Measurements from ENCODE around the gene ABCG1.

ABCG1 gene

DNA sequence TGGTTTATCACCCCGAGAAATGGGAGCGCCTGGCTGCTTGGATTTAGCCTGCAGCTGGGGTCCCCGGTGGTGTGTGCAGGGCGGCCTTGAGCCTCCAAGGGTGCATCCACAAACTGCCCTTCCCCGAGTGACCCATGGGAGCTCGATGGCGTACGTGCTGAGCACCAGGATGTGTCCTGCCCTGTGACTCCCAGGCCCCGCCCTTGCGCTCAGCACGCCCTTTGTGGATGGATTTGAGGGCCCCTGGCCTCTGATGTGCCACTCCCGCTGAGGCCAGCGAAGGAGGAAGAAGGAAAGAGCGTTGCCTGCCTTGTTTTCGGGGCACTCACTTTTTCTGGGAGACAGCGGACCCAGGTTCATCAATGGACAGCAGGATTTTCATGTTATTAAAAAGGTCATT, 98.0 kb downstream of the ABCG1 start:
- no peak overlapping the region for H3K27ac Mint-ChIP-seq
- H3K4me1 Mint-ChIP-seq (ENCODE audit: low read depth) = peaks cover 5% of the 10 kb centered on the region
- no peaks in the 10 kb centered on the region for H3K9me3 Mint-ChIP-seq
- DNase-seq = no peak
- no peak overlapping the region for H3K4me3 Mint-ChIP-seq
- no peaks in the 10 kb centered on the region for H3K36me3 Mint-ChIP-seq (ENCODE audit: low read depth)
- no peaks in the 10 kb centered on the region for H3K27me3 Mint-ChIP-seq

DNA sequence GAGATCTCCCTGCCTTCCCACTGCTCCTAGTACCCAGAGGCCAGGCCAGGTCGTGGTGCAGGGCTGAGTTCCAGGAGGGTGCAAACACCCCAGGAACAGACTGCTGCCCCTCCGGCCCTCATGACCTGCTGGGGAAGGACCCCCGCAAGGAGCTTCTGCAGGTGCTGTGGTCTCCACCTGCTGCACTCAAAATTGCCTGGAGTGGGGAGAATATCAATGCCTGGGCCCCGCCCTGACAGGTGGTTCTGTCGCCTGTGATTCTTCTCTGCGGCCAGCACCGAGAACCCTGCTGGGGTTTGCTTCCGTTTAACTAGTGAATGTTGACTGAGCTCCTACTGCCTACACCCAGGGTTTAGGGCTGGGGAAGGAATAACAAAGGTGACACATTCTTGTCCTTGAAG, 98.4 kb downstream of the ABCG1 start:
- DNase-seq = peak; percentile 17
- no peak overlapping the region for H3K4me3 Mint-ChIP-seq
- no peaks in the 10 kb centered on the region for H3K27me3 Mint-ChIP-seq
- H3K36me3 Mint-ChIP-seq (ENCODE audit: low read depth) = no peaks in the 10 kb centered on the region
- H3K9me3 Mint-ChIP-seq = no peaks in the 10 kb centered on the region
- no peak overlapping the region for H3K27ac Mint-ChIP-seq
- peaks cover 5% of the 10 kb centered on the region for H3K4me1 Mint-ChIP-seq (ENCODE audit: low read depth)

DNA sequence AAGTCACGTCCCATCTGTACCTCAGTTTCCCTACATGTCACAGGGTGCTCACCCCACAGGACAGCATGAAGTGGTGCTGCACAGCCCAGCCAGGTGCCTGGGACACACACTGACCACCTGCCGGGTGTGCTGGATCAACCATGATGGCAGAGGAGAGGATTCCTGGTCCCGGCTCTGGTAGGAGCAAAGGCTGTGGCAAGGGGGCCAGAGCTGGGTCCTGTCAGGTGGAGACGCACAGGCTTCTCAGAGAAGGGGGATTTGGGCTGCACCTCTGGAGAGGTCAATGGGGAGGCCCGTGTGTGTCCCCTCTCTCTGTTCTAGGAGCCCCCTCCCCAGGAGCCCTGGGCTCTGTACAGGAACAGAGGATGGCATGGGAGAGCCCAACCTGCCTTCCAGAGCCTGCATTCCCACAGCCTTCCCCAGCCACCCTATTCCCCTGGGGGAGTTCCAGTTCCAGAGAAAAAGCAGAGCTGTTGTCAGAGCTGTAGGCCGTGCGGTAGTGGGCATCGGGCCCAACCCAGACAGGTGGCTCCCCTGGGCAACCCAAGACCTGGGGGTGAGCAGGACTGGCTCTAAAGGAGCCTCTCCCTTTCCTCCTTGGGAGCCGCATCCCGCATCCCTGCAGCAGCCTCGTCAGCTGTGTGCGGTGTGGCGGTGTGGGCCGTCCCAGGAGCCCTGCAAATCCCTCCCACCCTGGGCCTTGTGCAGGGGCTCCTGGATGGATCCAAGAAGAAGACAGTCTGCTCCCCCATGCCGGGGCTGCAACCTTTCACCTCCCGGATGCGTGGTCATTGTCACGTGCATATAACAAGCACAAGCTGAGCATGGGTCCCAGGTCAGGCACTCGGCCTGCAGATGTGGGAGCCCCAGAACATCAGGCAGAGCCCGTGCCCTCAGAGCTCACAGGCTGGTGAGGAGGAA, 99.1 kb downstream of the ABCG1 start:
- H3K36me3 Mint-ChIP-seq (ENCODE audit: low read depth) = no peaks in the 10 kb centered on the region
- peaks cover 5% of the 10 kb centered on the region for H3K4me1 Mint-ChIP-seq (ENCODE audit: low read depth)
- peak; percentile 19 for DNase-seq
- no peak overlapping the region for H3K27ac Mint-ChIP-seq
- H3K9me3 Mint-ChIP-seq = no peaks in the 10 kb centered on the region
- no peaks in the 10 kb centered on the region for H3K27me3 Mint-ChIP-seq
- H3K4me3 Mint-ChIP-seq = no peak overlapping the region

DNA sequence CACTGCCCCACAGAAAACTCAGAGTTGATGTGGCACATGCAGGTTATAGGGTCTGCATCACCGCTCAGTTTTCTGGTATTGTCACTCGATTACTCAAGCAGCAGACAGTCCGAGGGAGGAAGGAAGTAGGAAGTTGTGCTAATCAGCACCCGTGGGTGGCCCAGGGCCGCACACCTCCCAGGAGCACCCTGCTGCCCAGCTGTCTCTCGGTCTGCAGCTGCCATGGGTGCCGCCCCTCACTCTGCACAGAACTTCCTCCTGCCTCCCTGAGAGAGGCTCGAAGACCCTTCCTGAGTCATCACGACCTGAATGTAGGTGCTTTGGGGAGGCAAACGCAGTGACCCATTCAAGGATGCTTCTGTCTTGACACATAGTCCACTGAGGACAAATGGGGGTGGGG, 100.4 kb downstream of the ABCG1 start:
- Mint-ChIP-seq H3K4me1 (ENCODE audit: low read depth) (peaks cover 5% of the 10 kb centered on the region), H3K4me3 (no peak overlapping the region), H3K27ac (no peak overlapping the region), H3K9me3 (no peaks in the 10 kb centered on the region), H3K36me3 (ENCODE audit: low read depth) (no peaks in the 10 kb centered on the region), H3K27me3 (no peaks in the 10 kb centered on the region)
- DNase-seq = peak; percentile 28

DNA sequence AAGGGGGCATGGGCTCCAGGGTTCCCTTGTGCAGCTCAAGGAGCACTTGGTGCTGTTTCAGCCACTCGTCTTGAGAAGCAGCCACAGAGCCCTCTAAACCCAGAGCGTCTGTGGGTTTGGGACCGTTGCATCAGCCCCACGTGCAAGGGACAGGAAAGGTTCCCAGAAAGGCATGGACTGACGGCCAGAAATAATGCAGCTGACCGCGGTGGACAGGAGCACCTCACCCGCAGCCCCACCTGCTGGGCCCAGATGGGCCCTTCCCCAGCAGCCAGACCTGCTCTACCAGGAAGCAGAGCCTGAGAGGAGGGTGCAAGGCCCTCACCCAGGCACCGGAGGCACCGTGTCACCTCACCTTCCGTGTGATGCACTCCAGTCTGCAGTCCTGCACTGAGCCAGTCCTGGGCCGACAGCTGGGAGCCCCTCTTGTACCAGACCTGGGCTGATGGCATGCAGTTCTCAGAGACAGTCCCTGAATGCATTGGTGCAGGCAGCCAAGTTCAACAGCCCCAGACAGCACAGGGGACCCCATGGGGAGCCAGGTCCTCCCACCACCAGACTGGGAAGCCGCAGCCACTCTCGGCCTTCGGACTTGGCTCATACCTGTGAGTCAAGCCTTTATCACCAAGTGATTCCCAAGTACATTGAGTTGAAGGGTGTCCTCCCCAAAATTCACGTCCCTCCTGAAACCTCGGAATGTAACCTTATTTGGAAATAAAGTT, 101.1 kb downstream of the ABCG1 start:
- H3K4me1 Mint-ChIP-seq (ENCODE audit: low read depth) = peaks cover 5% of the 10 kb centered on the region
- H3K36me3 Mint-ChIP-seq (ENCODE audit: low read depth) = no peaks in the 10 kb centered on the region
- no peak for DNase-seq
- no peaks in the 10 kb centered on the region for H3K9me3 Mint-ChIP-seq
- no peaks in the 10 kb centered on the region for H3K27me3 Mint-ChIP-seq
- no peak overlapping the region for H3K27ac Mint-ChIP-seq
- no peak overlapping the region for H3K4me3 Mint-ChIP-seq

DNA sequence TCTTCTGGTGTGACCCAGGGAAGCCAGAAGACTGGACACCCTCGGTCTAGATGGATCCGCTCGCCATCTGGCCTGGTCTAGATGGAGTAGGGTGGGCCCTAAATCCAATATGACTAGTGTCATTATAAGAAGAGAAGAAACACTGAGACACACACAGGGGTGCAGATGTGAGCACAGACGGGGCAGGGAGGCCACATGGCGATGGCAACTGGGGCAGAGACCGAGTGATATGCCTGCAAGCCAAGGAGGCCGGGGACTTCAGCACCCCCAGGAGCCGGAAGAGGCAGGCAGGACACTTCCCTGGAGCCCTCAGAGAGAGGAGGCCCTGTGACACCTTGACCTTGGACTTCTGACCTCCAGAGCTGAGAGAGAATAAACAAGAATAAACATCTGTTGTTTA, 101.9 kb downstream of the ABCG1 start:
- no peaks in the 10 kb centered on the region for H3K27me3 Mint-ChIP-seq
- H3K27ac Mint-ChIP-seq = no peak overlapping the region
- DNase-seq = no peak
- H3K4me3 Mint-ChIP-seq = no peak overlapping the region
- H3K36me3 Mint-ChIP-seq (ENCODE audit: low read depth) = no peaks in the 10 kb centered on the region
- H3K9me3 Mint-ChIP-seq = no peaks in the 10 kb centered on the region
- peaks cover 5% of the 10 kb centered on the region for H3K4me1 Mint-ChIP-seq (ENCODE audit: low read depth)

DNA sequence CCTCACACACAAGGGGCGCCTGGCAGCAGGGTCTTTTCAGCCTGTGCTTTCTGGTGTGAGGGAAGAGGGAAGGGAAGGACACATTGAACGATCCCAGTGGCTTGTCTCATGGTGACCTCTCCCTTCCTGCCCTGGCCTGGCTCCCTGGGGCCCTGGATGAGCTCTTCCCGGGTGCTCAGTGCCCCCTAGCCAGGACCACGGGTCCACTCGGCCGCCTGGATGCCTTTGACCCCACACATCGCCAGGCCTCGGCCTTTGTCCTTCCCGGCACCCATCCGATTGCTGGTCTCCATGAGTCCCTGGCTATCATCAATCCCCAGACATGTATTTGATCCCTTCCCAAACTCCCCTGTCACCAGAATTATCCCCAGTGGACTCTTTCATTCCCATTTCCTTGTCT, 102.3 kb downstream of the ABCG1 start:
- DNase-seq = no peak
- no peaks in the 10 kb centered on the region for H3K9me3 Mint-ChIP-seq
- H3K4me3 Mint-ChIP-seq = no peak overlapping the region
- no peaks in the 10 kb centered on the region for H3K36me3 Mint-ChIP-seq (ENCODE audit: low read depth)
- peaks cover 5% of the 10 kb centered on the region for H3K4me1 Mint-ChIP-seq (ENCODE audit: low read depth)
- H3K27me3 Mint-ChIP-seq = no peaks in the 10 kb centered on the region
- H3K27ac Mint-ChIP-seq = no peak overlapping the region

DNA sequence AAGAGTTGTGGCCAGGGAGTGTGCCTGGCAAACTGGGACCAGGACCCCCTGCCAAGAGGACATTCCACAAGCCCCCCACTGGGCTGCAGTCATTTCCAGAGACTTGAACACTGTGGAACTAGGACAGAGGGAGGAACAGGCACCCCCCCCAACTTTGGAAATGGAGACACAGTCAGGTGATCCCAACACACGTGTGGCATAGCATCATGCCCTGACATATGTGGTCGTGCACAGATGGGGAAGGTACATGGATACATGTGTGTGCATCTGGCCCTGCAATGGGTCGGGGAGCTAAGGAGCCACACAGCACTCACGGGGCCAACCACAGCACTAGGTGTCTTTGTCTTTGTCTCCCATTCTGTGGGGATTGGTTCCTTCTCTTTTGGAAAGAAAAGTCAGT, 102.9 kb downstream of the ABCG1 start:
- no peaks in the 10 kb centered on the region for H3K9me3 Mint-ChIP-seq
- H3K27me3 Mint-ChIP-seq = no peaks in the 10 kb centered on the region
- H3K27ac Mint-ChIP-seq = no peak overlapping the region
- H3K36me3 Mint-ChIP-seq (ENCODE audit: low read depth) = no peaks in the 10 kb centered on the region
- peaks cover 5% of the 10 kb centered on the region for H3K4me1 Mint-ChIP-seq (ENCODE audit: low read depth)
- H3K4me3 Mint-ChIP-seq = no peak overlapping the region
- DNase-seq = no peak

DNA sequence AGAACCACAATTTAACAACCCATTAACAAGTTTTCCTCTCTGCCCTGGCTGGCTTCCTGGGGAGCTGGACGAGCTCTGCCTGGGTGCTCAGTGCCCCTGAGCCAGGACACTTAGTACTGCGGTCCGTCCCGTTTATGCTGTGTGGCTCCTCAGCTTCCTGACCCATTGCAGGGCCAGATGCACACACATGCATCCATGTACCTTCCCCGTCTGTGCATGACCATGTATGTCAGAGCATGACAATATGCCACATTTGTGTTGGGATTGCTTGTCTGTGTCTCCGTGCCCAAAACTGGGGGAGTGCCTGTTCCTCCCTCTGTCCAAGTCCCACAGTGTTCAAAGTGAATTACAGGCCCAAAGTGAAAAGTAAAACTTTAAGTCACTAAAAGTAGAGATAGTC, 106.0 kb downstream of the ABCG1 start:
- no peaks in the 10 kb centered on the region for H3K27me3 Mint-ChIP-seq
- DNase-seq = no peak
- no peaks in the 10 kb centered on the region for H3K4me1 Mint-ChIP-seq (ENCODE audit: low read depth)

DNA sequence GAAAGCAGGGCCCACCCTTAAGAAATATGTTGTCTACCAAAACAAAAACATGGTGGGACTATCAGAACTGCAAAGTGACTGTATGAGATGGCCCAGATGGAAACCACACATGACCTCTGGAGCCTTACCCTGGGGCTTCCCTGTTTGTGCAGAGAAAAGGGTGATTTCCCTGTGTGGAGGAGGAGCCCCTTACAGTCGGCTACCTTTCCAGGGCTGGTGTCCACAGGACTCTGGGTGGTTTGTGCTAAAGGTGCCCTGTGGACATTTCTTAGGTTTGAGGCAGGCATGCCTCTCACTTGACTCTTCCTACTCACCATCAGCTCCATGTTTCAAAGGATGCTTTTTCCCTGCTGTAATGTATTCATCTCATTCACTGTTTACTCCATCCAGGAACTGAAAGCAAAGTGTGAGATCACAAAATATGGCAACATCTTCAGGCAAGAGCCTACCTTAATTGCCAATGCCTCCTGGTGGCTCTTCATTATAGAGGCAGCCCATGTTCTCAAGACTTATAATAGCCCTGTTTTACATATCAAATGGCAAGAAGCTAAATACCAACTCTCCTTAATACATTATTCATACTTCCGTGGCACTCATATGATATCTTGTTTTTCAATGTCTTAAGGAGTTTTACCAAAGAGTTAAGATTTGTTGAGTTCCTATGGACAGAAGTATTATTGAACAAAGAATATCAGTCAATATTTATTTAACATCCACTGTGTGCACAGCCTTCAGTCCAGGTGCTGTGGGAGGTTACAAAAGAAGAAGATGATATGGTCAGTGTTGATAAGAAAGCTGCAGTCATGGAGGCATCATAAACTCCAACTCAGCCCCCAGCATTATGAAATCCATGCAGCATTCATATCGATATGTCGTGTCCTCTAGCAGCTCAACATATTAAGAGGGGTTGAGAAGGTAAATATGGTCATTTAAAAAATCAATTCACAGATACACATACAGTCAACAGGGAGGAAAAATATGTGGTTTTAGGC, 111.7 kb downstream of the ABCG1 start:
- H3K9me3 Mint-ChIP-seq = peaks cover 13% of the 10 kb centered on the region
- no peak for DNase-seq
- H3K27me3 Mint-ChIP-seq = no peaks in the 10 kb centered on the region
- no peaks in the 10 kb centered on the region for H3K4me1 Mint-ChIP-seq (ENCODE audit: low read depth)
- H3K36me3 Mint-ChIP-seq (ENCODE audit: low read depth) = no peaks in the 10 kb centered on the region
- no peak overlapping the region for H3K27ac Mint-ChIP-seq
- no peak overlapping the region for H3K4me3 Mint-ChIP-seq

More for the DNA sequence above, 106.0 kb downstream of the ABCG1 start:
- Mint-ChIP-seq H3K36me3 (ENCODE audit: low read depth) (no peaks in the 10 kb centered on the region), H3K9me3 (no peaks in the 10 kb centered on the region), H3K4me3 (no peak overlapping the region), H3K27ac (no peak overlapping the region)

DNA sequence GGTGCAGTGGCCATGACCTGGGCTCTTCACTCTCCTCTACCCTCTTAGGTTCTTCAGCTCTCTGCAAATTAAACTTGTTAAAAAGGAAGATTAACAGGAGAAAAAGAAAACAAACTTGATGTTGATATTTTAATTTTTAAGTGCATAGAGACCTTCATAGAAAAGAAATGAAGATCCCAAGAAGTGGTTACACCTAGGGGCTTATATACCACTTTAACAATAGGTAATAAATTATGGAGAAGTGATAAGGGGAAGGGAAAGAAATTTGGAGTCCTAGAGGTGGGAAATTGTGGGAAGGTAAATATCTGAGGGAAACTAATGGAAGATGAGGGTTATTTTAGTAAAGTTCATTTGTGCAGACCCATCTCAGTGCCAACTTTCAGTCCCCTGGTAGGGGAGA, 112.7 kb downstream of the ABCG1 start:
- Mint-ChIP-seq H3K9me3 (peaks cover 13% of the 10 kb centered on the region), H3K4me1 (ENCODE audit: low read depth) (no peaks in the 10 kb centered on the region), H3K36me3 (ENCODE audit: low read depth) (no peaks in the 10 kb centered on the region), H3K27ac (no peak overlapping the region), H3K27me3 (no peaks in the 10 kb centered on the region), H3K4me3 (no peak overlapping the region)
- no peak for DNase-seq

DNA sequence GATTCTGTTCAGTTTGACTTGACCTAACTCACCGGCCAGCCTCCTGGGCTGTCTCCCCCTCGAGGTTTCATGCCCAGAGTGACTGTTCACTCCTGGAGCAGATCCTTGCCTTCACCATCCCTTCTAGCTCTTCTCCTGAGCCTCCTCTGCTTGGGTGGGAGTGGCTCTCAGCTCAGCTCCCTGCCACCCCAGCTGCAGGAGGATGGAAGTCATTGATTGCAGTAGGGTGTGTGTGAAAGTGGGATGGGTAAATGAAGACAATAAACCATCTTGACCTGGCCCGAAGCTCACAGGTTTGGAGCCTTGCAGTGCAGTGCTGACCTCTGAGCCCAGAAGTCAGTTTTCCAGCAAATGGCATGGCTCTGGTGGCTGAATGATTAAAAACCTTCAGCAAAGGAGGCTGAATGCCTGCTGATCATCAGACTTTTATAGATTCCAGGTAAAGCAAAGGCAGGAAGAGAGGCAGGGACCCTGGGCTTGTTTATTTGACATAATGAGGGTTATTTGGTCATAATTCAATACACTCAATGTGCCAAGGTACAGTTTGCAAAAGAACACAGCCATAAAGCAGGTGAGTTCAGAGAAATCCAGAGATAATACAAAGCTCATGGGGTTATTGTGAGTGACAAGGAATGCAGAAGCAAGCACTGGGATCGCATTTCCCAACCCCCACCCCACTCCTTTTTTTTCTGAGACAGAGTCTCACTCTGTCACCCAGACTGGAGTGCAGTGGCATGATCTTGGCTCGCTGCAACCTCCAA, 113.8 kb downstream of the ABCG1 start:
- Mint-ChIP-seq H3K36me3 (ENCODE audit: low read depth) (no peaks in the 10 kb centered on the region), H3K27ac (no peak overlapping the region), H3K27me3 (no peaks in the 10 kb centered on the region), H3K4me1 (ENCODE audit: low read depth) (peaks cover 5% of the 10 kb centered on the region), H3K9me3 (peaks cover 13% of the 10 kb centered on the region), H3K4me3 (no peak overlapping the region)
- no peak for DNase-seq

DNA sequence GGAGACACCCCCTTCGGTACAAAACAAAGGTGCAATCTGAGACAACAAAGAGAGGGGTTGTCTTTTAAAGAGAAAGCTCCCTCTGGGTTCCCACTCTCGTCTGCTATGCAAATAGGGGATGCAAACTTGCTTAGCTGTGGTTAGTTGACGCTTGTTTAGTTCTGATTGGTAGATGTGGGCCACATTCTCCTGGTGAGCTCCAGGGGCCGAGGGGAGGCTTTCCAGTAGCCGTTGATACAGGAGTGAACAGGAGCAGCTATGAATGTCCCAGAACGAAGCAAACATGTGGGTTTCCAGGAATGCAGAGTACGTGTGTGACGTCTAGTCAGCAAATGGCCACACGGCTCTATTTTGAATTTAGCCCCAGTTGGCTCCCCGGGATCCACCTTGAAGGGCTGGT, 117.1 kb downstream of the ABCG1 start:
- H3K4me1 Mint-ChIP-seq (ENCODE audit: low read depth) = peaks cover 14% of the 10 kb centered on the region
- H3K27ac Mint-ChIP-seq = no peak overlapping the region
- peaks cover 9% of the 10 kb centered on the region for H3K9me3 Mint-ChIP-seq
- DNase-seq = no peak
- no peaks in the 10 kb centered on the region for H3K36me3 Mint-ChIP-seq (ENCODE audit: low read depth)
- H3K27me3 Mint-ChIP-seq = no peaks in the 10 kb centered on the region
- H3K4me3 Mint-ChIP-seq = no peak overlapping the region

DNA sequence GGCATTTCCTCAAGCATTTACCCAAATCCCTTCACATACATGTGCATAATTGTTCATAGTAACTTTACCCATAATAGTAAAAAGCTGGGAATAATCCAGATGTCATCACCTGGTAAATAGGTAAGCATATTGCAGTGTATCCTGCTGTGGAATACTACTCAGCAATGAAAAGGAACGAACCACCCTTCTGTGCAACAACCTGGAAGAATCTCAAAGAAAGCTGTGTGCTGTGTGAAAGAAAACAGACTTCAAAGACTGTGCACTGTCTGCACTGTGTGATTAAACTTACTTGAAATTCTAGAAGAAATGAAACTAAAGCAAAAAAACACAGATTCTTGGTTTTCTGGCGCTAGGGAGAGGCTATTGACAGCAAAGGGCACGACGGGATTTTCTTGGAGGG, 118.3 kb downstream of the ABCG1 start:
- H3K4me3 Mint-ChIP-seq = no peak overlapping the region
- H3K36me3 Mint-ChIP-seq (ENCODE audit: low read depth) = no peaks in the 10 kb centered on the region
- H3K27ac Mint-ChIP-seq = no peak overlapping the region
- H3K4me1 Mint-ChIP-seq (ENCODE audit: low read depth) = peaks cover 14% of the 10 kb centered on the region
- no peaks in the 10 kb centered on the region for H3K9me3 Mint-ChIP-seq
- no peak for DNase-seq
- no peaks in the 10 kb centered on the region for H3K27me3 Mint-ChIP-seq
